ENCODE data around the gene TAF11L11. TPM values are rescaled to one million over a fixed set of nuclear protein-coding genes. Genes with fewer than 3 reads are reported as not detected.
"Not testable (repeated sequence)": the region's sequence is repeated elsewhere in the genome, so short reads cannot be mapped to it uniquely, and the experiment has no call there.

Gene TAF11L11
- total RNA-seq, 6 donors from 2014 or later, result not detected

DNA sequence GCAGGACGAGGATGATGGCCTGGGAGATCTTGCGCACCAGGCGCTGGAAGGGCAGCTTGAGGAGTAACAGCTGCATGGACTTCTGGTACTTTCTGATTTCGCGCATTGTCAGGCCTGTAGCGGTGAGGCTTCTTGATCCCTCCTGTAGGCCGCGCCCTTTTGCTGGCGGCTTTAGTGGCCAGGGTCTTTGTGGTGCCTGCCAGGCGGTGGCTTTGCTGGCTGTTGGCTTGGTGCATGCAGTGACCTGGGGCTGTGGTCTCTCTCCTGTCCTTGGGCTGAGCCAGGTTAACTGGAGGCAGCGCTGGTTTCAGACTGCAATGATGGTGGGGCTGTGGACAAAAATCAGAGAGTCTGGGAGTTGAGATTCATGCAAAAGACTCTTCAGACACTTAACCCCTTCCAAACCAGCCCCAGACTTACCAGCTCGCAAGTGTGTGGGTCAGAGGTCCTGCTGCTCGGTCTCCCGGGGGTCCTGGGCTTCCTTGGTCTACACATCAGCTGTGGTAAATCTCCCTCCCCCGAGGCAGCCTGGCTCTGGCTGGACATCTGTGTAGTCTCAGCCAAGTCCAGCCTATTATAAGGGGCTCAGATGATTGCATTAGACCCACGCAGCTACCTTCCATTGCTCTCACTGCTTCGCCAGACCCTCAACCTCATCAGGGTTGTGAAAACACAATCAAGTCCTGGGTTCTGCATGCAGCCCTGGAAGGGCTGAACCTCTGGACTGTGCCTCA lies 11.1 kb downstream of the TAF11L11 start:
- H3K36me3 ChIP-seq, result no peaks in the 10 kb centered on the region
- no peak overlapping the region for H3K27ac ChIP-seq
- 92 to 95% methylated on average over 11 to 17 of the region's 17 CpGs for WGBS, 2 donors
- TF ChIP-seq EP300 (IDR thresholded peaks at IDR 0.05), result no peak
- TF ChIP-seq POLR2AphosphoS5 (IDR thresholded peaks at IDR 0.05), result no peak
- TF ChIP-seq, protein P1, sequence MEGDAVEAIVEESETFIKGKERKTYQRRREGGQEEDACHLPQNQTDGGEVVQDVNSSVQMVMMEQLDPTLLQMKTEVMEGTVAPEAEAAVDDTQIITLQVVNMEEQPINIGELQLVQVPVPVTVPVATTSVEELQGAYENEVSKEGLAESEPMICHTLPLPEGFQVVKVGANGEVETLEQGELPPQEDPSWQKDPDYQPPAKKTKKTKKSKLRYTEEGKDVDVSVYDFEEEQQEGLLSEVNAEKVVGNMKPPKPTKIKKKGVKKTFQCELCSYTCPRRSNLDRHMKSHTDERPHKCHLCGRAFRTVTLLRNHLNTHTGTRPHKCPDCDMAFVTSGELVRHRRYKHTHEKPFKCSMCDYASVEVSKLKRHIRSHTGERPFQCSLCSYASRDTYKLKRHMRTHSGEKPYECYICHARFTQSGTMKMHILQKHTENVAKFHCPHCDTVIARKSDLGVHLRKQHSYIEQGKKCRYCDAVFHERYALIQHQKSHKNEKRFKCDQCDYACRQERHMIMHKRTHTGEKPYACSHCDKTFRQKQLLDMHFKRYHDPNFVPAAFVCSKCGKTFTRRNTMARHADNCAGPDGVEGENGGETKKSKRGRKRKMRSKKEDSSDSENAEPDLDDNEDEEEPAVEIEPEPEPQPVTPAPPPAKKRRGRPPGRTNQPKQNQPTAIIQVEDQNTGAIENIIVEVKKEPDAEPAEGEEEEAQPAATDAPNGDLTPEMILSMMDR (IDR thresholded peaks at IDR 0.05), result no peak
- no peak for TF ChIP-seq POLR2A (IDR thresholded peaks at IDR 0.05)
- ATAC-seq (ENCODE audit: low FRiP score in 2 of 2), result no peak
- no peaks in the 10 kb centered on the region for H3K4me1 ChIP-seq
- peak in 1 of 2 donors; percentile 42 for DNase-seq
- H3K9me3 ChIP-seq, result no peaks in the 10 kb centered on the region
- H3K4me3 ChIP-seq, result no peak overlapping the region
- H3K27me3 ChIP-seq, result no peaks in the 10 kb centered on the region

DNA sequence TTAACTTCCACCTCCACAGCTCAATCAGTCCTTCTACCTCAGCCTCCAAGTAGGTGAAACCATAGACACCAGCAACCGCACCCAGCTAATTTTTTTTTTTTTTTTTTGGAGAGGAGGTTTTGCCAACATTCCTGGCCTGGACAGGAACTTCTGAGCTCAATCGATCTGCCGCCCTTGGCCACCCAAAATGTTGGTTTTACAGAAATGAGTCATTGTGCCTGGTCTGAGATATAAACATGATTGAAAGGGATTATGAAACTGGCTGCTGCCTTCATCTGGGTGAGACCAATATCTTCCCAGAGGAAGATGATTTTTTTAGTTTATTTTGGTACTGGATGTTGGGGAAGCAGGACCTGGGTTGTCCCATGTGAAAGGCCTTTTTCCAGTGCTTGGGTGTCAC lies 15.4 kb downstream of the TAF11L11 start:
- Histone ChIP-seq H3K36me3 (no peaks in the 10 kb centered on the region), H3K9me3 (no peaks in the 10 kb centered on the region), H3K27me3 (no peaks in the 10 kb centered on the region), H3K4me3 (no peak overlapping the region), H3K4me1 (no peaks in the 10 kb centered on the region), H3K27ac (no peak overlapping the region)
- 79 to 98% methylated on average over 2 to 3 of the region's 3 CpGs for WGBS, 2 donors
- DNase-seq (no peak), ATAC-seq (ENCODE audit: low FRiP score in 2 of 2) (no peak)
- TF ChIP-seq, protein P1 (IDR thresholded peaks at IDR 0.05), result no peak
- no peak for TF ChIP-seq EP300 (IDR thresholded peaks at IDR 0.05)
- TF ChIP-seq POLR2AphosphoS5 (IDR thresholded peaks at IDR 0.05), result no peak
- no peak for TF ChIP-seq POLR2A (IDR thresholded peaks at IDR 0.05)

DNA sequence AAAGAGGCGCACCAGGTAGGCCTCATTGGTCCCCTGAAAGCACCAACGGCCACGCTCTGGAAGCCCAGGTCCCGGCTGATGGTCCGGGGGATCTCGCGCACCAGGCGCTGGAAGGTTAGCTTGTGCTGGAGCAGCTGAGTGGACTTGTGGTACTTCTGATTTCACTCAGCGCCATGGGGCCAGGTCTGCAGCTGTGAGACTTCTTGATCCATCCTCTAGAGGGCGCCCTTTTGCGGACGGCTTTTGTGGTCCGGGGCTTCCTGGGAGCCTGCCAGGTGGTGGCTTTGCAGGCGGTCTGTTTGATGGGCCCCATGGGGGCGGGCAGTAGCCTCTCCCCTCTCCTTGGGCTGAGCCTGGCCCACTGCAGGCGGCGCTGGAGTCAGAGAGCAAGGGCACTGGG lies 16.6 kb downstream of the TAF11L11 start:
- Histone ChIP-seq H3K36me3 (no peaks in the 10 kb centered on the region), H3K4me3 (no peak overlapping the region), H3K9me3 (no peaks in the 10 kb centered on the region), H3K27me3 (no peaks in the 10 kb centered on the region), H3K4me1 (no peaks in the 10 kb centered on the region), H3K27ac (no peak overlapping the region)
- DNase-seq (peak in 1 of 2 donors; percentile 47), ATAC-seq (ENCODE audit: low FRiP score in 2 of 2) (peak in 1 of 2 donors; percentile 31)
- WGBS, 2 donors, result 92 to 98% methylated on average over 4 to 8 of the region's 17 CpGs
- TF ChIP-seq, protein P1 (IDR thresholded peaks at IDR 0.05), result no peak
- TF ChIP-seq EP300 (IDR thresholded peaks at IDR 0.05) (no peak), POLR2A (IDR thresholded peaks at IDR 0.05) (no peak), POLR2AphosphoS5 (IDR thresholded peaks at IDR 0.05) (no peak)

DNA sequence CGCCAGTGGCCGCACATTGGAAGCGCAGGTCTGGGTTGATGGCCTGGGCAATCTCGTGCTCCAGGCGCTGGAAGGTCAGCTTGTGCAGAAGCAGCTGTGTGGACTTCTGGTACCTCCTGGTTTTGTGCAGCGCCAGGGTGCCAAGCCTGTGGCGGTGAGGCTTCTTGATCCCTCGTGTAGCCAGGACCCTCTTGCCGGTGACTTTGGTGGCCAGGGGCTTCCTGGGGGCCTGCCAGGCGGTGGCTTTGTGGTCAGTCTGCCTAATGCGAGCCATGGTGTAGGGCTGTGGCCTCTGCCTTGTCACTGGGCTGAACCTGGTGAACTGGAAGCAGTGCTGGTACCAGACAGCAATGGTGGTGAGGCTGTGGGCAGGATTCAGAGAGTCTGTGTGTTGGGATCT lies 21.7 kb downstream of the TAF11L11 start:
- Histone ChIP-seq H3K27me3 (no peaks in the 10 kb centered on the region), H3K4me1 (no peaks in the 10 kb centered on the region), H3K36me3 (no peaks in the 10 kb centered on the region), H3K9me3 (no peaks in the 10 kb centered on the region), H3K27ac (no peak overlapping the region), H3K4me3 (no peak overlapping the region)
- WGBS, 2 donors, result 94 to 100% methylated on average over 3 of the region's 11 CpGs
- TF ChIP-seq, protein P1 (IDR thresholded peaks at IDR 0.05), result no peak
- TF ChIP-seq POLR2AphosphoS5 (IDR thresholded peaks at IDR 0.05) (no peak), EP300 (IDR thresholded peaks at IDR 0.05) (no peak), POLR2A (IDR thresholded peaks at IDR 0.05) (no peak)
- DNase-seq, result peak in 1 of 2 donors; percentile 44
- ATAC-seq (ENCODE audit: low FRiP score in 2 of 2), result peak in 1 of 2 donors; percentile 52

DNA sequence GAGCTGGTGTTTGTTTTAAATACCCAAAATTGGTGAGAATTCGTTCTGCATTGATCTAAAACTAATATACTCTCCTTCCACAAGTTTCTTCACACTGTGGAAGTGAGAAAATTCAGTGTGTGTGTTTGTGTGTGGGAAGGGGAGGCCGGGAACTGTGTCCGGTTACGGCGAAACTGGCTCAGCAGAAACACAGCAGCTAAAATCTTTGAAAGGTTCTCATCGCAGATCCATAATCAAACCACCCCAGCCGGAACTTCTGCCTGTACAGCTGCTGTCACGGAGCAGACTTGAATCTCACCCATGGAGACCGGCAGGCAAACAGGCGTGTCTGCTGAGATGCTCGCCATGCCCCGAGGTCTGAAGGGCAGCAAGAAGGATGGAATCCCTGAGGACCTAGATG lies 27.8 kb downstream of the TAF11L11 start, which contains the start of gene TAF11L13:
Gene TAF11L13 (plus strand): TSS at position 301 of the 400 bp plus-strand sequence.
- 81 to 86% methylated on average over 7 of the region's 12 CpGs for WGBS, 2 donors
- ATAC-seq (ENCODE audit: low FRiP score in 2 of 2); H3K27ac ChIP-seq; H3K4me3 ChIP-seq; H3K9me3 ChIP-seq; H3K27me3 ChIP-seq; H3K36me3 ChIP-seq; DNase-seq; H3K4me1 ChIP-seq: not testable (repeated sequence)
